ENCODE measurements around the gene PRR12. TPM values are rescaled to one million over a fixed set of nuclear protein-coding genes. Genes with fewer than 3 reads are reported as not detected.

Gene PRR12
- total RNA-seq, 1 donor from 2014 or later, result 42.1 TPM

- ChIA-PET CTCF (interaction anchor here (1.0 to 1.5 kb wide), 2 partner anchors 10 to 19 kb away, joined by 3 to 4 read pairs; partner anchors contain the start of genes NOSIP and PRRG2), POLR2A (interaction anchor here (0.5 to 6.5 kb wide), 23 partner anchors 11 to 1274 kb away, joined by 3 to 106 read pairs (median 5); partner anchors contain the start of genes AP2A1, BCL2L12, IRF3 and LIN7B)
- peaks cover 34% of the 10 kb centered on the region for H3K4me1 Mint-ChIP-seq
- intact Hi-C loops (cut with micrococcal nuclease), result loop anchor here (1.0 to 5.0 kb wide), 12 partner anchors 10 to 953 kb away; partner anchors contain the start of genes AKT1S1, ALDH16A1, AP2A1 and BCL2L12
- no peak for TF ChIP-seq CTCF (IDR thresholded peaks at IDR 0.05)
- peaks cover 19% of the 10 kb centered on the region for H3K36me3 Mint-ChIP-seq (ENCODE audit: low read depth)
- peak; percentile 96 for DNase-seq
- H3K9me3 Mint-ChIP-seq, result no peaks in the 10 kb centered on the region
- no peaks in the 10 kb centered on the region for H3K27me3 Mint-ChIP-seq
- peak; percentile 81 for ATAC-seq (ENCODE audit: low read depth)
- peak overlapping the region; percentile 89 for H3K27ac Mint-ChIP-seq
- peak overlapping the region; percentile 85 for H3K4me3 Mint-ChIP-seq
These were observed 661 bp upstream of the PRR12 start for GRCh38 chr19:49590071-49590970.

GRCh38 chr19:49591731-49592485 lies 926 bp downstream of the PRR12 start:
- Mint-ChIP-seq H3K4me3 (peak overlapping the region; percentile 85), H3K27me3 (no peaks in the 10 kb centered on the region), H3K27ac (peak overlapping the region; percentile 89), H3K9me3 (no peaks in the 10 kb centered on the region), H3K4me1 (peaks cover 34% of the 10 kb centered on the region), H3K36me3 (ENCODE audit: low read depth) (peaks cover 19% of the 10 kb centered on the region)
- CTCF ChIA-PET, result no interaction called here
- no peak for TF ChIP-seq CTCF (IDR thresholded peaks at IDR 0.05)
- ATAC-seq (ENCODE audit: low read depth) (no peak), DNase-seq (peak; percentile 49)
- intact Hi-C loops (cut with micrococcal nuclease), result loop anchor here (2.0 to 5.0 kb wide), 8 partner anchors 73 to 955 kb away; partner anchors contain the start of genes AKT1S1, AP2A1, BCL2L12 and DBP
- POLR2A ChIA-PET, result interaction anchor here (0.6 to 6.5 kb wide), 8 partner anchors 10 to 737 kb away, joined by 3 to 106 read pairs (median 8); partner anchors contain the start of genes NOSIP, PRMT1, PRRG2 and RPS11

DNA sequence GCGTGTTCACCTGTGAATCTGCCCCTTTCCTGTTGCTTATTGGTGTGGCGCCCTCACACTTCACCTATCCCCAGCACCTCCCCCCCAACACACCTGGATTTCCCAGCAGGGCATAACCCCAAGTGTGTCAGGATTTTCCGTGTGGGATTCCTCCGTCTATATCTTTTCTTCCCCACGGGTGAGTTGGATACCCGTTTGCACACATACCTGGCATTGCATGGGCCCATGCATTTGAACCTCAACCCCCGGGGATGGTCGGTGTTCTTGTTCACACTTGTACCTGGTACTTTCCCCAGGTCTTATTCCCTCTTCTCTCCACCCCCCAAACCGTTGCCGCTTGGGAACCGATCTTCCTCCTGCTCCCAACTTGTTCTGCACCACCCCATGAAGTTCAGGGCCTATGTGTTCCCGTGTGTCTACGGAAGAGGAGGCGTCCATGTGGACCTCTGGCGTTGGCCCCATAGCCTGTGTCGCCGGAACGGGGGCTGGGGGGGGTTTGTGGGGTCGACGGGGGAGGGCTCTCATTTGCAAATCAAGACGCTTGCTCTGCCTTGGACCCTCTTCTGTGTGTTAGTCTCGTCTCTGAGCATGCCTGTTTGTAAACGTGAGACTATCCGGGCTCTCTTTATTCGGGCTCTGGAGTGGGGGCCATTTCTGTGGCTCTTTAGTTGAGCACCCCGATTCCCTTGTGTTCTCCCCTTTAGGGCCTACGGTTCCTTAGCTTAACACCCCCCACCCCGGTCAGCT lies 1.7 kb downstream of the PRR12 start:
- Mint-ChIP-seq H3K27me3 (no peaks in the 10 kb centered on the region), H3K4me3 (peak overlapping the region; percentile 85), H3K27ac (peak overlapping the region; percentile 87), H3K9me3 (no peaks in the 10 kb centered on the region), H3K36me3 (ENCODE audit: low read depth) (peaks cover 21% of the 10 kb centered on the region), H3K4me1 (peaks cover 34% of the 10 kb centered on the region)
- ATAC-seq (ENCODE audit: low read depth), result no peak
- intact Hi-C loops (cut with micrococcal nuclease), result loop anchor here (5.0 kb wide), 4 partner anchors 95 to 955 kb away; partner anchors contain the start of genes AKT1S1, DBP, RPS11 and TBC1D17
- POLR2A ChIA-PET, result interaction anchor here (0.6 to 6.5 kb wide), 14 partner anchors 13 to 337 kb away, joined by 3 to 106 read pairs (median 6); partner anchors contain the start of genes ATF5, NOSIP, NUP62 and PRMT1
- CTCF ChIA-PET, result interaction anchor here (0.8 kb wide), 1 partner anchor 47 kb away, joined by 3 read pairs; the partner anchor contains the start of gene RRAS
- TF ChIP-seq CTCF (IDR thresholded peaks at IDR 0.05), result no peak
- DNase-seq, result no peak

GRCh38 chr19:49593233-49594113 lies 2.5 kb downstream of the PRR12 start:
- intact Hi-C loops (cut with micrococcal nuclease), result loop anchor here (5.0 kb wide), 4 partner anchors 96 to 956 kb away; partner anchors contain the start of genes AKT1S1, DBP, RPS11 and TBC1D17
- POLR2A ChIA-PET, result interaction anchor here (0.5 to 6.5 kb wide), 18 partner anchors 14 to 576 kb away, joined by 3 to 106 read pairs (median 4); partner anchors contain the start of genes ATF5, NOSIP, NUP62 and PRMT1
- H3K27ac Mint-ChIP-seq, result peak overlapping the region; percentile 87
- H3K27me3 Mint-ChIP-seq, result no peaks in the 10 kb centered on the region
- TF ChIP-seq CTCF (IDR thresholded peaks at IDR 0.05), result no peak
- no peaks in the 10 kb centered on the region for H3K9me3 Mint-ChIP-seq
- peaks cover 27% of the 10 kb centered on the region for H3K36me3 Mint-ChIP-seq (ENCODE audit: low read depth)
- peak; percentile 79 for DNase-seq
- CTCF ChIA-PET, result interaction anchor here (0.8 kb wide), 1 partner anchor 47 kb away, joined by 3 read pairs; the partner anchor contains the start of gene RRAS
- peaks cover 34% of the 10 kb centered on the region for H3K4me1 Mint-ChIP-seq
- ATAC-seq (ENCODE audit: low read depth), result peak; percentile 49
- H3K4me3 Mint-ChIP-seq, result peak overlapping the region; percentile 85

Data from activated B cell treated with CpG ODN at 0.5 μM for 24 hours (primary cell).